ENCODE results near the gene PROSER2. TPM values are rescaled to one million over a fixed set of nuclear protein-coding genes. Genes with fewer than 3 reads are reported as not detected.

PROSER2 gene
- polyA plus RNA-seq, 3 donors, result 1.2 to 2.2 (median 2.0) TPM

DNA sequence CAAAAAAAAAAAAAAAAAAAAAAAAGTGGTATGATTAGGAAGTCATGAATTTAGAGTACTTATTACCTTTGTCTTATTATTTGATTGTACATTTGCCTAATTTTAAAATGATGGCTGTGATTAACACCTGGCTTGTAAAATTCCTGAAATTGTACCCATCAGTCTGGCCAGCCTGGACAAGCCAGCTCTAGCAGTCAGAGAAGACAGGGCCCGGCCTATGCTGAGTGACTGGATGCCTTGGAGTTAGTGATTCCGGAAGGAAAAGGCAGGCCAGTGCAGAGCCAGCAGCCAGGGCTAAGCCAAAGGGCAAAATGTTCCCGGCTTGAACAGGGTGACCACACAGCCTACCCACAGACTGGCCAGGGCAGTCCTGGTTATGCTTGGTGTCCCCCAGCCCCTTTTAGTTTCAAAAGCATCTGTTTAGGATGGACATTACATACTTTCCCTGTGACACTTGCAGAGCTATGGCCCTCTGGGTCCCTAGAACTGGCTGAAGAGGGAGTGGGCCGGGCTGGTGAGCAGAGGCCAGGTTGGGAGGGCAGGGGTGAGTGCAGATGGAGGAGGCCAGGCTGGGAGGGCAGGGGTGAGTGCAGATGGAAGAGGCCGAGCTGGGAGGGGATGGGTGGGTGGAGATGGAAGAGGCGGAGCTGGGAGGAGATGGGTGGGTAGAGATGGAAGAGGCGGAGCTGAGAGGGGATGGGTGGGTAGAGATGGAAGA is 61.7 kb downstream of the PROSER2 start:
- WGBS (ENCODE audit: insufficient coverage), result 92% methylated on average over 5 of the region's 7 CpGs
- no peak overlapping the region for H2AFZ ChIP-seq (ENCODE audit: insufficient read depth, low read depth, low read length, poor library complexity, severe bottlenecking)
- Mint-ChIP-seq H3K27me3 (ENCODE audit: low read depth in 3 of 3) (no peaks in the 10 kb centered on the region), H3K36me3 (no peaks in the 10 kb centered on the region), H3K27ac (peak overlapping the region in 1 of 7 donors; percentile 20), H3K4me3 (no peak overlapping the region), H3K9me3 (no peaks in the 10 kb centered on the region), H3K4me1 (no peaks in the 10 kb centered on the region)
- no peaks in the 10 kb centered on the region for H3K79me2 ChIP-seq (ENCODE audit: insufficient read depth, low read length)
- H3K4me3 ChIP-seq (replicated peaks in 1 of 3; ENCODE audit: low read depth in 2 of 3, low read length in 3 of 3), result no peak overlapping the region
- DNase-seq, result no peak
- H3K4me2 ChIP-seq (replicated peaks; ENCODE audit: extremely low read depth, low read length, poor library complexity, severe bottlenecking), result no peak overlapping the region
- no peak for TF ChIP-seq CTCF (IDR thresholded peaks at IDR 0.05)
- no peaks in the 10 kb centered on the region for H3K27me3 ChIP-seq (ENCODE audit: control insufficient read depth in 2 of 2, insufficient read depth in 2 of 2, low read length in 2 of 2)
- no peaks in the 10 kb centered on the region for H3K36me3 ChIP-seq (replicated peaks in 1 of 2; ENCODE audit: control insufficient read depth in 1 of 2, insufficient read depth in 2 of 2, low read length in 2 of 2)
- no peak overlapping the region for H3K27ac ChIP-seq (ENCODE audit: low read depth in 1 of 2, low read length in 2 of 2)
- no peak overlapping the region for H3K9ac ChIP-seq (ENCODE audit: insufficient read depth, low read length, poor library complexity, severe bottlenecking)
- no peaks in the 10 kb centered on the region for H4K20me1 ChIP-seq (ENCODE audit: insufficient read depth, low read length)
- no peaks in the 10 kb centered on the region for H3K9me3 ChIP-seq (replicated peaks in 1 of 2; ENCODE audit: control insufficient read depth in 1 of 2, insufficient read depth in 1 of 2, low read length in 2 of 2)
- no peaks in the 10 kb centered on the region for H3K4me1 ChIP-seq (ENCODE audit: control insufficient read depth in 1 of 2, insufficient read depth in 2 of 2, low read length in 2 of 2)
- intact Hi-C loops (cut with micrococcal nuclease), result no loop called here

GRCh38 chr10:11885437-11886137 is 62.4 kb downstream of the PROSER2 start:
- Histone ChIP-seq H3K9ac (ENCODE audit: insufficient read depth, low read length, poor library complexity, severe bottlenecking) (no peak overlapping the region), H3K4me3 (replicated peaks in 1 of 3; ENCODE audit: low read depth in 2 of 3, low read length in 3 of 3) (no peak overlapping the region), H3K36me3 (replicated peaks in 1 of 2; ENCODE audit: control insufficient read depth in 1 of 2, insufficient read depth in 2 of 2, low read length in 2 of 2) (no peaks in the 10 kb centered on the region), H3K4me2 (replicated peaks; ENCODE audit: extremely low read depth, low read length, poor library complexity, severe bottlenecking) (no peak overlapping the region), H3K79me2 (ENCODE audit: insufficient read depth, low read length) (no peaks in the 10 kb centered on the region), H3K27me3 (ENCODE audit: control insufficient read depth in 2 of 2, insufficient read depth in 2 of 2, low read length in 2 of 2) (no peaks in the 10 kb centered on the region), H3K27ac (ENCODE audit: low read depth in 1 of 2, low read length in 2 of 2) (no peak overlapping the region), H4K20me1 (ENCODE audit: insufficient read depth, low read length) (no peaks in the 10 kb centered on the region), H3K4me1 (ENCODE audit: control insufficient read depth in 1 of 2, insufficient read depth in 2 of 2, low read length in 2 of 2) (no peaks in the 10 kb centered on the region), H3K9me3 (replicated peaks in 1 of 2; ENCODE audit: control insufficient read depth in 1 of 2, insufficient read depth in 1 of 2, low read length in 2 of 2) (no peaks in the 10 kb centered on the region), H2AFZ (ENCODE audit: insufficient read depth, low read depth, low read length, poor library complexity, severe bottlenecking) (no peak overlapping the region)
- Mint-ChIP-seq H3K36me3 (no peaks in the 10 kb centered on the region), H3K27ac (peak overlapping the region in 1 of 7 donors; percentile 57), H3K9me3 (no peaks in the 10 kb centered on the region), H3K4me3 (no peak overlapping the region), H3K27me3 (ENCODE audit: low read depth in 3 of 3) (no peaks in the 10 kb centered on the region), H3K4me1 (no peaks in the 10 kb centered on the region)
- DNase-seq, result no peak
- 98% methylated on average over 9 of the region's 13 CpGs for WGBS (ENCODE audit: insufficient coverage)
- intact Hi-C loops (cut with micrococcal nuclease), result no loop called here
- TF ChIP-seq CTCF (IDR thresholded peaks at IDR 0.05), result no peak

Measured in CD14-positive monocyte (primary cell).